K562 (cell line): ENCODE data around the gene ID2. TPM values are rescaled to one million over a fixed set of nuclear protein-coding genes. Genes with fewer than 3 reads are reported as not detected.

Experiments used
- BHLHE40 ChIP-seq: IDR thresholded peaks from 2 replicates; pipeline ENCODE4 v1.6.1; 2011; ENCODE audit warnings: low read length, improper control_type of control experiment
- CEBPZ ChIP-seq: fragments of 150-350 bp; IDR thresholded peaks from 2 replicates; pipeline ENCODE4 v1.6.1; 2014; ENCODE audit warnings: low read depth, mild to moderate bottlenecking, low read length, borderline replicate concordance
- CHD4 ChIP-seq: fragments of 200-600 bp; sonication (generic); IDR thresholded peaks from 3 replicates; pipeline ENCODE4 v1.6.1; 2012; ENCODE audit warnings: low read depth, mild to moderate bottlenecking, mixed read lengths, low read length, inconsistent platforms; ENCODE audit not compliant: insufficient read depth, insufficient replicate concordance, poor library complexity, severe bottlenecking
- HNRNPLL ChIP-seq: fragments of 200-400 bp; formaldehyde crosslinking; IDR thresholded peaks from 2 replicates; pipeline ENCODE4 v1.6.1; 2017; ENCODE audit warnings: low read length, low read depth, mild to moderate bottlenecking; ENCODE audit not compliant: poor library complexity, severe bottlenecking
- KDM4B ChIP-seq, 2 experiments: fragments of 450-650 bp in 1 of 2; sonication (generic) in 1 of 2; IDR thresholded peaks; 2 replicates each; pipeline ENCODE4 v1.6.1; 2016 to 2017; ENCODE audit warnings: borderline replicate concordance in 2 of 2, antibody characterized with exemption in 1 of 2, low read depth in 1 of 2, mild to moderate bottlenecking in 1 of 2
- RBM15 ChIP-seq: fragments of 200-400 bp; formaldehyde crosslinking; IDR thresholded peaks from 2 replicates; pipeline ENCODE4 v1.6.1; 2018; ENCODE audit warnings: mild to moderate bottlenecking, low read length, moderate library complexity; ENCODE audit not compliant: insufficient read depth
- SMARCA4 ChIP-seq: fragments of 450-650 bp; IDR thresholded peaks from 2 replicates; pipeline ENCODE4 v1.6.1; 2016
- ZNF239 ChIP-seq: fragments of 250-450 bp; sonication (Bioruptor Pico); IDR thresholded peaks from 2 replicates; pipeline ENCODE4 v1.4.0; 2020; ENCODE audit warnings: mild to moderate bottlenecking
- ZNF76 ChIP-seq: fragments of 250-450 bp; sonication (Bioruptor Pico); IDR thresholded peaks from 2 replicates; pipeline ENCODE4 v1.4.0; 2020; ENCODE audit warnings: mild to moderate bottlenecking, moderate library complexity, borderline replicate concordance
- polyA plus RNA-seq, 8 experiments: library from polyadenylated mRNA; depleted of rRNA in 4 of 8; stranded (reverse) in 5 of 8; unstranded in 3 of 8; fragments of >200 nt; fragmentation: Nextera tagmentation in 2 of 8; fragmentation: Illumina TruSeq in 1 of 8; extraction: Ambion mirVana in 2 of 8; extraction: Trizol in 1 of 8; gene quantifications; 2 replicates each; pipeline versions ENCODE4 v1.2.1 to v1.2.3, GENCODE V29; 2011 to 2014; ENCODE audit warnings: inconsistent platforms in 1 of 8, missing spikeins in 1 of 8
- total RNA-seq, 7 experiments: library from RNA; depleted of rRNA in 6 of 7; stranded (reverse); fragments of >200 nt in 6 of 7; fragmentation: Illumina TruSeq in 2 of 7; extraction: Trizol in 2 of 7; gene quantifications; 2 replicates each; pipeline versions ENCODE4 v1.2.1 to v1.2.3, GENCODE V29; 2011 to 2021; ENCODE audit warnings: low replicate concordance in 1 of 7
- TF ChIP-seq, protein P1 (sequence below): fragments of 250-450 bp; sonication (Bioruptor Pico); IDR thresholded peaks from 2 replicates; pipeline ENCODE4 v1.4.0; 2020
- TF ChIP-seq, protein P2 (sequence below), 2 experiments: fragments of 450-650 bp in 1 of 2; sonication (generic) in 1 of 2; formaldehyde crosslinking in 1 of 2; IDR thresholded peaks; 2 replicates each; pipeline versions ENCODE4 v1.7.1 to v1.9.0; 2016 to 2022; ENCODE audit warnings: inconsistent platforms in 1 of 2, mild to moderate bottlenecking in 1 of 2, missing genetic modification reagents in 1 of 2

ID2 gene
- total and polyA plus RNA-seq, 9 of the 15 experiments (the other 6 are each of a cell fraction or from before 2014, with no cell fraction given): 8.0 to 35.7 (median 16.6) TPM

- TF ChIP-seq, protein P1, sequence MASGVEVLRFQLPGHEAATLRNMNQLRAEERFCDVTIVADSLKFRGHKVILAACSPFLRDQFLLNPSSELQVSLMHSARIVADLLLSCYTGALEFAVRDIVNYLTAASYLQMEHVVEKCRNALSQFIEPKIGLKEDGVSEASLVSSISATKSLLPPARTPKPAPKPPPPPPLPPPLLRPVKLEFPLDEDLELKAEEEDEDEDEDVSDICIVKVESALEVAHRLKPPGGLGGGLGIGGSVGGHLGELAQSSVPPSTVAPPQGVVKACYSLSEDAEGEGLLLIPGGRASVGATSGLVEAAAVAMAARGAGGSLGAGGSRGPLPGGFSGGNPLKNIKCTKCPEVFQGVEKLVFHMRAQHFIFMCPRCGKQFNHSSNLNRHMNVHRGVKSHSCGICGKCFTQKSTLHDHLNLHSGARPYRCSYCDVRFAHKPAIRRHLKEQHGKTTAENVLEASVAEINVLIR (CRISPR knock-in tag): no peak
- no peak for TF ChIP-seq ZNF239 (CRISPR knock-in tag)
- no peak for TF ChIP-seq BHLHE40
- TF ChIP-seq, protein P2, sequence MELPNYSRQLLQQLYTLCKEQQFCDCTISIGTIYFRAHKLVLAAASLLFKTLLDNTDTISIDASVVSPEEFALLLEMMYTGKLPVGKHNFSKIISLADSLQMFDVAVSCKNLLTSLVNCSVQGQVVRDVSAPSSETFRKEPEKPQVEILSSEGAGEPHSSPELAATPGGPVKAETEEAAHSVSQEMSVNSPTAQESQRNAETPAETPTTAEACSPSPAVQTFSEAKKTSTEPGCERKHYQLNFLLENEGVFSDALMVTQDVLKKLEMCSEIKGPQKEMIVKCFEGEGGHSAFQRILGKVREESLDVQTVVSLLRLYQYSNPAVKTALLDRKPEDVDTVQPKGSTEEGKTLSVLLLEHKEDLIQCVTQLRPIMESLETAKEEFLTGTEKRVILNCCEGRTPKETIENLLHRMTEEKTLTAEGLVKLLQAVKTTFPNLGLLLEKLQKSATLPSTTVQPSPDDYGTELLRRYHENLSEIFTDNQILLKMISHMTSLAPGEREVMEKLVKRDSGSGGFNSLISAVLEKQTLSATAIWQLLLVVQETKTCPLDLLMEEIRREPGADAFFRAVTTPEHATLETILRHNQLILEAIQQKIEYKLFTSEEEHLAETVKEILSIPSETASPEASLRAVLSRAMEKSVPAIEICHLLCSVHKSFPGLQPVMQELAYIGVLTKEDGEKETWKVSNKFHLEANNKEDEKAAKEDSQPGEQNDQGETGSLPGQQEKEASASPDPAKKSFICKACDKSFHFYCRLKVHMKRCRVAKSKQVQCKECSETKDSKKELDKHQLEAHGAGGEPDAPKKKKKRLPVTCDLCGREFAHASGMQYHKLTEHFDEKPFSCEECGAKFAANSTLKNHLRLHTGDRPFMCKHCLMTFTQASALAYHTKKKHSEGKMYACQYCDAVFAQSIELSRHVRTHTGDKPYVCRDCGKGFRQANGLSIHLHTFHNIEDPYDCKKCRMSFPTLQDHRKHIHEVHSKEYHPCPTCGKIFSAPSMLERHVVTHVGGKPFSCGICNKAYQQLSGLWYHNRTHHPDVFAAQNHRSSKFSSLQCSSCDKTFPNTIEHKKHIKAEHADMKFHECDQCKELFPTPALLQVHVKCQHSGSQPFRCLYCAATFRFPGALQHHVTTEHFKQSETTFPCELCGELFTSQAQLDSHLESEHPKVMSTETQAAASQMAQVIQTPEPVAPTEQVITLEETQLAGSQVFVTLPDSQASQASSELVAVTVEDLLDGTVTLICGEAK (IDR thresholded peaks at IDR 0.05): no peak
- TF ChIP-seq, protein P2 (CRISPR knock-in tag; IDR thresholded peaks at IDR 0.05): no peak
- TF ChIP-seq KDM4B (IDR thresholded peaks at IDR 0.05; ENCODE audit: borderline replicate concordance in 2 of 2, low read depth in 1 of 2): no peak
- peak; percentile 11 for TF ChIP-seq HNRNPLL
- TF ChIP-seq CEBPZ: no peak
- no peak for TF ChIP-seq SMARCA4
- no peak for TF ChIP-seq CHD4
- TF ChIP-seq ZNF76 (CRISPR knock-in tag): no peak
- TF ChIP-seq RBM15: no peak
Measured at GRCh38 chr2:8684878-8685696, 3.2 kb downstream of the ID2 start (continued).
